HG02970 (cell line): ENCODE data around the gene RAB11FIP2.
A peak's percentile ranks its signal among the peaks of the same experiment; 100 is the strongest.

Experiments
- ATAC-seq: cut with Tn5 transposase; IDR thresholded peaks from one replicate; pipeline ENCODE4 v1.9.1; 2021; ENCODE audit warnings: mild to moderate bottlenecking, moderate library complexity, moderate number of reproducible peaks; ENCODE audit not compliant: unreplicated experiment, low FRiP score

The RAB11FIP2 gene

DNA sequence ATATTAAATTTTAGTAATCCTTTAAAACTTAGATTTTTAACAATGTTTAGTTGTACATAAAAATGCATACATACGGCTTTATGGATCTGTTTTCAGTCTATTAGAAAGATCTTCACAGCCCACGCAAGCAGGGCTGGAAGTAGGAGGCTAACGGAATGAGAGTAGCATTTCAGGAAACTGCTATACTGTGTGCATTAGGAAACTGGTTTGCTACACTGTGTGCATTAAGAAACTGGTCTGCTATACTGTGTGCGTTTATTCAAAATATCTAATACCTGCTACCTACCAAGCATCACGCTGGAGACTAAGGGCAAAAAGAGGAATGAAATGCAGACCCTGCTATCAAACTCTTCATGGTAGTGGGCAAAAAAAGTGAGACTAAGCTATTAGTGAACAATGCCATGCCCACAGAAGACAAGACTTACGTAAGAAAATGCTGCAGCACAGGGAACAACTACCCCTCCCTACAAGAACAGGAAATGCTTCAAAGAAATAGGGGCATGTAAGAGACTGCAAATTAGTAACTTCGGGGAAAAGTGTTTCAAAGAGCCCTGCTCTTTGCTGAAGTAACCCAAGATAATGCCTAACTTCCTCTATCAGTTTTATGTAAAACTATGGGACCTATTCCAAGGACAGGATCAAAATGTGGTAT is 11.3 kb downstream of the RAB11FIP2 start:
- no peak for ATAC-seq

DNA sequence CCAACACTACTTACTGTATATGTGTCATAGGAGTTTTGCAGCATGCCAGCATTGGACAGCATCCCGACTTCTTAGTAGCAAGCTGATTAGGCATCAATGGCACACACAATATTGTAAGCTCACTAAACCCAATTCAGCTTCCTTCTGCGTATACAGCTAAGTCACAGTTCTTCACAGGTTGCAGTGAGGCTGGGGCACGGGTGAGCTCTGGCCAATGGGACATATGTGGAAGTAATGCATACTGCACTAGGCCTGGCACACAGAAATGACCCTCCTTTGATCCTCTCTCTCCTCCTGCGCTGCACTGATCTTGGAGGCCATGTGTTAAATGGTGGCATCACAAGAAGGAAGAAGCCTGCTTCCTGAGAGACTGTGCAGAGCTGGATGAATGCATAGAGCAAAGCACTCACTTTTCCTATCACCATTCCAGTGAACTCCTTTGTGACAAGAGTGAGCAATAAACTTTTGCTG is 11.9 kb downstream of the RAB11FIP2 start:
- ATAC-seq, result no peak

DNA sequence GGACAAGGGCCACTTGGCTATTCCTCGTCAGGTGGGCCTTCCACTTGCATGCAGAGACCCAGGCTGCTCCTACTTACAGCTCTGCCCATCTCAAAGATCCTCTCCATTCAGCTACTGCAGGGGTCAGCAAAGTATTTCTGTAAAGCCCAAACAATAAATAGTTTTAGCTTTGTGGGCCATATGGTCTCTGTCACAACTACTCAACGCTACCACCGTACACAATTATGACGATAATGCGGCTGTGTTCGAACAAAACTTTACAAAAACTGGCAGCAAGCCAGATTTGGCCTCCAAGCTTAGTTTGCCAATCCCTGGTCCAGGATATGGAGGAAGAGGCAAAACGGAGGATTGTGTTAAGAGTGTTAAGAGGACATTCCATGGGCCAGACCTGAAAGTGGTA is 12.8 kb downstream of the RAB11FIP2 start:
- no peak for ATAC-seq

GRCh38 chr10:118032564-118032963 is 14.2 kb downstream of the RAB11FIP2 start:
- no peak for ATAC-seq

DNA sequence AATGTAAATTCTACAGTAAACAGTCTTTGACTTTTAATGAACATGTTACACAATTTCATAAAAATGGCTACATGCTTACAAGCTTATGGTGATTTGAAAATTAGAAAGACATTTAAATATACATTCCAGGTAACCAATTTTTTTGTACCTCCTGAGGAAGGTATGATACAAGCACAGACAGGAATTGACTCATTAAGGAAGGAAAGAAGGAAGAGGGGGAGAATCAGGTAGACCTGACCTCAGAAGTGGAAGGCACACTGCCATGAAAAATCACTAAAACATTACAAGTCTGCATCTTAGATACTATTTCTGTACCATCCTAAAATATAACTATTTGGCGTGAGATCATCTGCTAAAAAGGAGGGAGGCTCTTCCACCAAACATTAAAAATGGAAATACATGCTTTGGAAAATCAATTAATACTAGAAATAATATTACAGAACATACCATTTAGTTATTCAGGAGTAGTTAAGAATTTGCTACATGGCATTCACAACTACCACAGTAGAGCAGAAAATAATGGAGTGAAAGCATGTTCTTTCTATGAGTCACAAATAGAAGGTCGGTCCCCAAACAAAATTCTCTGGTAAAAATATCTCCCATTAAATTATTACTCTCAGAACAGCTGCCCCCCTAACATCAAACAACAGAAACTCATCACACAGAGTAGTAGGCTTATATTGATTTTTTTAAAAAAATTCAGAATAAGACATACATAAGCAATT is 15.2 kb downstream of the RAB11FIP2 start:
- no peak for ATAC-seq

- ATAC-seq, result peak; percentile 80
Observed at GRCh38 chr10:118028619-118029018, 18.1 kb downstream of the RAB11FIP2 start.

DNA sequence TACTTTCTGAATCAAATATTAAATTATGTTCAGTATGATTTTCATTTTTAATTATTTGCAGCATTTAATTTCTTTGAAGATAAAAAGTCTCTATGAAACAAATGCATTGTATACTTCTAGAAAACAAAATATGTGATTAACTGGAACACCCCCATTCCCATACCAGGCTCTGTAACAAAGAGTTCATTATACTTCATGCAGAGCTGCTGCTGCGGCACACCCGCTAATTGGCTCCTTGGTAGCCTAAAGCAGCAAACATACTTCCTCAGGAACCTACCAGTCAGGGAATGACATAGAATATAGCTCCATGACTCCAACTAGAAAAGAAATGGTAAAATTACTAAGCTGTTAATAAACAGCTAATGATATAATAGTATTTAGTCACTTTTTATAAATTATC is 19.3 kb downstream of the RAB11FIP2 start:
- ATAC-seq, result no peak

- no peak for ATAC-seq
Observed at GRCh38 chr10:118026936-118027335, 19.8 kb downstream of the RAB11FIP2 start.

- ATAC-seq, result no peak
Observed at GRCh38 chr10:118020365-118020764, 26.4 kb downstream of the RAB11FIP2 start.

DNA sequence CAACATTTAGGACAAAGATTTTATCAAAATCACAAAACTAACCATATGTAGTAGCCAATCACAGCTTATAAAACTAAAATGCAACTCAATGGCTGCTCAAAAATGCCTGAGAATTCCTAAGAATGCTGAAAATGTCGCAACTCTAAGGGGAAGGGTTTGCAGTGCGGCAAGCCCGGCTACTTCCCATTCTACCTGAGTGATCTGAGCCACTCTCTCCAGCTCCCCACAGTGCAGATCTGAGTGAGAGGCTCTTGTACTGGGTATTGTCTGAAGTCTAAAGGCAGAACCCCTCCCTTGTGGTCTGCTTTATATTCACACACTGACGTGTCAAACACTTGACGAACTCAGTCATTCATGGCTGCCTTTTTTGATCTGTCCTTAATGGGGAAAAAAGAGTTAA is 28.9 kb downstream of the RAB11FIP2 start:
- ATAC-seq, result no peak

- ATAC-seq, result no peak
Observed at GRCh38 chr10:118017071-118017740, 29.5 kb downstream of the RAB11FIP2 start.

DNA sequence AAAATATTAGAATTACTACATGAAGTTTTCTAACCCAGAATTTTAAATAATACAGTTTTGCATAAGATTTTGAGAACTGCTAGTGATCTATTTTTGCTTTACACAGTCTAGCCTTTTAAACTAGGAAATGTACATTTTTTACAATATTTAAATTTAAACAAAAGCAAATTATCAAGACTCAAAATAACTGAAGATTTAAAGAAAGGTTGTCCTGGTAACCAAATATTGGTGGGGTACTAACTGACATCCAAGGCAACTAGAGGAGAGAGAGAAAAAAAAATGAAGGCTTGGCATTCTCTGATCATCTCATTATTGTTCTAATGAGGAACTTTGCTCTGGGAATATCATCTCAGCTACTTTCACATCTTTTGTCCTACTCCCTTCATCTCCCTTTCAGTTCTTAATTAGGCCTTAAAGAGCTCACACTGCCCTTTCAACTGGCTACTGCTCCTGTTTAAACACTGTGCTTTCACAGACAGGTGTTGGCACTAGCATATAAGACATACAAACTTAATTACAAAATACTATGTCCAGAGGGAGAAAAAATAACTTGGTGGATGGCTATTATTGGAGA is 33.7 kb downstream of the RAB11FIP2 start:
- ATAC-seq, result no peak

- no peak for ATAC-seq
Observed at GRCh38 chr10:118007773-118008172, 39.0 kb downstream of the RAB11FIP2 start.

- no peak for ATAC-seq
Observed at GRCh38 chr10:118003126-118003525, 43.6 kb downstream of the RAB11FIP2 start.

DNA sequence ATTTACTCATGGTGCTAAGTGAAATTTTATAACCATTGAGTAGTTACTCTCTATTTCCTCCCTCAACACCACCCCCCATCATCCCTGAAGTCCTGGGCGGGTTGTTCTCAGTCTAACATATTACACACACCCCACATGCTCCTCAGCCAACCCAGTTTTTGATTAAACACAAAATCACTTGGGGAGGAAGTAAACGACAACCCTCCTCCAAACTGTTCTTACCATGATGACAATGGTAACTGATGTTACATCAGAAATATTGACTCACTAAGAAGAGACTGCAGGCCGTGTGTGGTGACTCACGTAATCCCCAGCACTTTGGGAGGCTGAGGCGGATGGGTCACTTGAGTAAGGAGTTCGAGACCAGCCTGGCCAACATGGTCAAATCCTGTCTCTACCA is 44.2 kb downstream of the RAB11FIP2 start:
- no peak for ATAC-seq

- ATAC-seq, result no peak
Observed at GRCh38 chr10:117997673-117998072, 49.1 kb downstream of the RAB11FIP2 start.

DNA sequence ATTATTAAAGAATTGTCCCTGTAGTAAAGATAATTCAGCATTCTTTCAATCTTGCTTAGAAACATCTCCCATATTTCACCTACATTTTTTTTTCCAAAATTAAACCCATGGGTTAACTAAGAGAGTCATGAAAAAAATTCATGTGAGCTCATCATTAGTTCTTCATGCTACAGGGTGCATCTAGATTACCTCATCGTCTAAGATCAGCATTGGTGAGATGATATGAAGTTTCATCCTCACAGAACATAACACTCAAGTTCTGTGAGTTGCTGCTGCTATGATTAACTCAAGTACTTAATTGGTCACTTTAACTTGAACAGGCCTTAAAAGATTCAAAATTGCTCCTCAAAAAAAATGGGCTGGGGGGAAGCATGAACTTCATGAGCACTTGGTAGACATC is 50.0 kb downstream of the RAB11FIP2 start:
- no peak for ATAC-seq

GRCh38 chr10:117994771-117995170 is 52.0 kb downstream of the RAB11FIP2 start:
- no peak for ATAC-seq

DNA sequence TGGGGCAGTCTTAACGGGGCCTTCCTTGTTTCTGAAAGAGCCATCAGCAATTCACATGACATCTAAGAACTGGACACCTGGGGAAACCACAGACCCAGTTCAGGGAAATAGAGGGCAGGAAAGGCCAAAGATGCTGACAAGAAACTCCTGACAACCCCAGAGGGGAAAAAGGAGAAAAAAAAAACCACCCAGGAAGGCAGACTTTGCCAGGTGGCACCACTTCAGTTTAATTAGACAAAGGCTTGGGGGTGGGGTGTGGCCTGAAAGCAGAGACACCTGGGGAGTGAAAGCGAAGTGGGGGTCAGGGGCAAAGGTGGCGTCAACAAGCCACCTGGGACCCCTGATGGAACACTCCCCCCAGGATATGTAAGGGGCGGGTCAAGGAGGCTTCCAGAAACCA is 53.6 kb downstream of the RAB11FIP2 start:
- no peak for ATAC-seq

- no peak for ATAC-seq
Observed at GRCh38 chr10:117991701-117992100, 55.0 kb downstream of the RAB11FIP2 start.

DNA sequence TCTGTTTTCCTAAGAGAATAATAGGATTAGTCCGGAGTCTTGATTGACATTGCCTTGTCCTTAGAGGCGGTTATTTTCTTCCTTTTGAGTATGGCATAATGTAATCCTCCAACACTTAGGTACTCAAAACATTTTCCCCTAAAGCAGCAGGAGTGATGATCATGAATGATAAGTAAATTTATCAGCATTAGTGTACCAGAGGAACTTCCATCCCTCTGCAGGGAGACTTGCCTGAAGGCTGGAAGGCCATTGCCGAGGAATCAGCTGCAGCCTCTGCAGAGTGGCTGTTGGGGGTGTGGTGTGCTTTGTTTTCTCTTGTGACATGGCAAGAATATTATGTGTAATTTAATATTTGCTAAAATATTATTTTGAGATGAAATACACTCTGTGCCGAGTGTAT is 56.8 kb downstream of the RAB11FIP2 start:
- ATAC-seq, result no peak
